ENCODE data around the gene PILRA. TPM values are rescaled to one million over a fixed set of nuclear protein-coding genes. Genes with fewer than 3 reads are reported as not detected.

The PILRA gene
- total and polyA plus RNA-seq, 2 donors (not counting 1 experiment from before 2014, with no cell fraction given), result 10.3 to 23.0 TPM

DNA sequence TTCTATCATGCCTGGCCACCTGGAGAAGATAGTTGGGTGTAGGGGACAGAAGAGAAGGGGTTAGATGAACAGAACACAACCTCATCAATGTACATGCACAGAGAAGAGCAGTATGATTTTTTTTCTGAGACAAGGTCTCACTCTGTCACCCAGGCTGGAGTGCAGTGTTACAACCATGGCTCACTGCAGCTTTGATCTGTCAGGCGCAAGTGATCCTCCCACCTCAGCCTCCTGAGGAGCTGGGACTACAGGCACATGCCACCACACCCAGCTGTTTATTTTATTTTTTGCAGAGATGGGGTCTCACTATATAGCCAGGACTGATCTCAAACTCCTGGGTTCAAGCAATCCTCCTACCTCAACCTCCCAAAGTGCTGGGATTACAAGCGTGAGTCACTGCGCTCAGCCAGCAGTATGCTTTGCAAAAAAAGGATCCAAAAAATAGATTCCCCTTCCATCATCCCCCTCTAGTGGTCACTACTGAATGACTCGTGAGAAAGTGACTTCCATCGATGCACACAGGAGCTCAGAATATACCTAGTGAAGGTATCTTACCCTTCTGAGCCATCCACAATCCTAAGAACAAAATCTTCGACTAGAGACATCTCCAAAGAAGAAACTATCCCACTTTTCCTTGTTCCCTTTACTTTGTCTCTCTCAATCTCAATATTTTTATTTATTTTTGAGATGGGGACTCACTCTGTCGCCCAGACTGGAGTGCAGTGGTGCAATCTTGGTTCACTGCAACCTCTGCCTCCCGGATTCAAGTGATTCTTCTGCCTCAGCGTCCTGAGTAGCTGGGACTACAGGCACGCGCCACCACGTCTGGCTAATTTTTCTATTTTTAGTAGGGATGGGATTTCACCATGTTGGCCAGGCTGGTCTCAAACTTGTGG is 34.2 kb downstream of the PILRA start:
- H3K27me3 Mint-ChIP-seq, result no peaks in the 10 kb centered on the region
- H3K27ac Mint-ChIP-seq, result no peak overlapping the region
- DNase-seq (peak; percentile 86), ATAC-seq (ENCODE audit: low read depth) (peak; percentile 92)
- Histone ChIP-seq H3K27me3 (replicated peaks in 1 of 4; ENCODE audit: control extremely low read depth in 1 of 4, control insufficient read depth in 3 of 4, insufficient read depth in 4 of 4, low read length in 3 of 4) (no peaks in the 10 kb centered on the region), H4K20me1 (ENCODE audit: control insufficient read depth, insufficient read depth, low read length, poor library complexity, severe bottlenecking) (no peaks in the 10 kb centered on the region), H3K9me3 (ENCODE audit: control extremely low read depth in 1 of 3, control insufficient read depth in 2 of 3, insufficient read depth in 1 of 3, low read length in 2 of 3) (no peaks in the 10 kb centered on the region), H3K4me2 (replicated peaks; ENCODE audit: low read depth, low read length, poor library complexity, severe bottlenecking) (peak overlapping the region; percentile 26), H3K79me2 (ENCODE audit: control insufficient read depth, insufficient read depth, low read length) (no peaks in the 10 kb centered on the region), H3K27ac (ENCODE audit: low read length in 2 of 2) (no peak overlapping the region), H3K4me1 (ENCODE audit: control insufficient read depth in 2 of 2, insufficient read depth in 2 of 2, low read length in 2 of 2) (peaks cover 15 to 20% of the 10 kb centered on the region in 2 donors), H3K4me3 (ENCODE audit: control extremely low read depth in 1 of 5, extremely low read depth in 1 of 5, insufficient read depth in 1 of 5, low read depth in 2 of 5, low read length in 4 of 5) (no peak overlapping the region), H2AFZ (ENCODE audit: insufficient read depth, low read depth, low read length, poor library complexity, severe bottlenecking) (no peak overlapping the region), H3K36me3 (replicated peaks in 1 of 2; ENCODE audit: control extremely low read depth in 1 of 2, control insufficient read depth in 1 of 2, extremely low read depth in 1 of 2, insufficient read depth in 2 of 2, low read length in 1 of 2) (peaks cover 0 to 12% of the 10 kb centered on the region in 2 experiments), H3K9ac (ENCODE audit: low read length) (no peak overlapping the region)
- peaks cover 9% of the 10 kb centered on the region for H3K4me1 Mint-ChIP-seq
- TF ChIP-seq EZH2 (IDR thresholded peaks at IDR 0.05; ENCODE audit: borderline replicate concordance, insufficient read depth, low read depth, low read length, poor library complexity, severe bottlenecking), result no peak
- TF ChIP-seq, protein P1, sequence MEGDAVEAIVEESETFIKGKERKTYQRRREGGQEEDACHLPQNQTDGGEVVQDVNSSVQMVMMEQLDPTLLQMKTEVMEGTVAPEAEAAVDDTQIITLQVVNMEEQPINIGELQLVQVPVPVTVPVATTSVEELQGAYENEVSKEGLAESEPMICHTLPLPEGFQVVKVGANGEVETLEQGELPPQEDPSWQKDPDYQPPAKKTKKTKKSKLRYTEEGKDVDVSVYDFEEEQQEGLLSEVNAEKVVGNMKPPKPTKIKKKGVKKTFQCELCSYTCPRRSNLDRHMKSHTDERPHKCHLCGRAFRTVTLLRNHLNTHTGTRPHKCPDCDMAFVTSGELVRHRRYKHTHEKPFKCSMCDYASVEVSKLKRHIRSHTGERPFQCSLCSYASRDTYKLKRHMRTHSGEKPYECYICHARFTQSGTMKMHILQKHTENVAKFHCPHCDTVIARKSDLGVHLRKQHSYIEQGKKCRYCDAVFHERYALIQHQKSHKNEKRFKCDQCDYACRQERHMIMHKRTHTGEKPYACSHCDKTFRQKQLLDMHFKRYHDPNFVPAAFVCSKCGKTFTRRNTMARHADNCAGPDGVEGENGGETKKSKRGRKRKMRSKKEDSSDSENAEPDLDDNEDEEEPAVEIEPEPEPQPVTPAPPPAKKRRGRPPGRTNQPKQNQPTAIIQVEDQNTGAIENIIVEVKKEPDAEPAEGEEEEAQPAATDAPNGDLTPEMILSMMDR (IDR thresholded peaks at IDR 0.05), result peak; percentile 81
- 39% methylated on average over 8 of the region's 12 CpGs for WGBS (ENCODE audit: insufficient coverage)
- POLR2A ChIA-PET, result interaction anchor here (0.5 to 2.4 kb wide), 6 partner anchors 11 to 207 kb away, joined by 3 to 11 read pairs (median 6); partner anchors contain the start of genes MEPCE and ZCWPW1
- no peak overlapping the region for H3K4me3 Mint-ChIP-seq
- H3K9me3 Mint-ChIP-seq (ENCODE audit: insufficient read depth), result no peaks in the 10 kb centered on the region
- CTCF ChIA-PET, result interaction anchor here (0.6 to 4.4 kb wide), 51 partner anchors 9 to 494 kb away, joined by 3 to 67 read pairs (median 5); partner anchors contain the start of genes GPC2, MBLAC1, MEPCE and PILRB
- intact Hi-C loops (cut with micrococcal nuclease), result loop anchor here (1.0 to 2.0 kb wide), 4 partner anchors 38 to 275 kb away; partner anchors contain the start of gene PILRB

Measured in B cell (primary cell).